ENCODE data around the gene AHDC1. TPM values are rescaled to one million over a fixed set of nuclear protein-coding genes. Genes with fewer than 3 reads are reported as not detected.

AHDC1 gene, protein sequence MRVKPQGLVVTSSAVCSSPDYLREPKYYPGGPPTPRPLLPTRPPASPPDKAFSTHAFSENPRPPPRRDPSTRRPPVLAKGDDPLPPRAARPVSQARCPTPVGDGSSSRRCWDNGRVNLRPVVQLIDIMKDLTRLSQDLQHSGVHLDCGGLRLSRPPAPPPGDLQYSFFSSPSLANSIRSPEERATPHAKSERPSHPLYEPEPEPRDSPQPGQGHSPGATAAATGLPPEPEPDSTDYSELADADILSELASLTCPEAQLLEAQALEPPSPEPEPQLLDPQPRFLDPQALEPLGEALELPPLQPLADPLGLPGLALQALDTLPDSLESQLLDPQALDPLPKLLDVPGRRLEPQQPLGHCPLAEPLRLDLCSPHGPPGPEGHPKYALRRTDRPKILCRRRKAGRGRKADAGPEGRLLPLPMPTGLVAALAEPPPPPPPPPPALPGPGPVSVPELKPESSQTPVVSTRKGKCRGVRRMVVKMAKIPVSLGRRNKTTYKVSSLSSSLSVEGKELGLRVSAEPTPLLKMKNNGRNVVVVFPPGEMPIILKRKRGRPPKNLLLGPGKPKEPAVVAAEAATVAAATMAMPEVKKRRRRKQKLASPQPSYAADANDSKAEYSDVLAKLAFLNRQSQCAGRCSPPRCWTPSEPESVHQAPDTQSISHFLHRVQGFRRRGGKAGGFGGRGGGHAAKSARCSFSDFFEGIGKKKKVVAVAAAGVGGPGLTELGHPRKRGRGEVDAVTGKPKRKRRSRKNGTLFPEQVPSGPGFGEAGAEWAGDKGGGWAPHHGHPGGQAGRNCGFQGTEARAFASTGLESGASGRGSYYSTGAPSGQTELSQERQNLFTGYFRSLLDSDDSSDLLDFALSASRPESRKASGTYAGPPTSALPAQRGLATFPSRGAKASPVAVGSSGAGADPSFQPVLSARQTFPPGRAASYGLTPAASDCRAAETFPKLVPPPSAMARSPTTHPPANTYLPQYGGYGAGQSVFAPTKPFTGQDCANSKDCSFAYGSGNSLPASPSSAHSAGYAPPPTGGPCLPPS (N-terminal part only)
- total RNA-seq (ENCODE audit: low replicate concordance), result 14.6 and 19.1 TPM in 2 replicates

- peak within 1 kb of the TSS; percentile 96 for H3K4me3 ChIP-seq (ENCODE audit: low read depth, low read length)
Observed at GRCh38 chr1:27603681-27604578, at the start of gene AHDC1. AHDC1 (minus strand) TSS chr1:27604144; CDS start chr1:27552115, 52,029 bp downstream.

DNA sequence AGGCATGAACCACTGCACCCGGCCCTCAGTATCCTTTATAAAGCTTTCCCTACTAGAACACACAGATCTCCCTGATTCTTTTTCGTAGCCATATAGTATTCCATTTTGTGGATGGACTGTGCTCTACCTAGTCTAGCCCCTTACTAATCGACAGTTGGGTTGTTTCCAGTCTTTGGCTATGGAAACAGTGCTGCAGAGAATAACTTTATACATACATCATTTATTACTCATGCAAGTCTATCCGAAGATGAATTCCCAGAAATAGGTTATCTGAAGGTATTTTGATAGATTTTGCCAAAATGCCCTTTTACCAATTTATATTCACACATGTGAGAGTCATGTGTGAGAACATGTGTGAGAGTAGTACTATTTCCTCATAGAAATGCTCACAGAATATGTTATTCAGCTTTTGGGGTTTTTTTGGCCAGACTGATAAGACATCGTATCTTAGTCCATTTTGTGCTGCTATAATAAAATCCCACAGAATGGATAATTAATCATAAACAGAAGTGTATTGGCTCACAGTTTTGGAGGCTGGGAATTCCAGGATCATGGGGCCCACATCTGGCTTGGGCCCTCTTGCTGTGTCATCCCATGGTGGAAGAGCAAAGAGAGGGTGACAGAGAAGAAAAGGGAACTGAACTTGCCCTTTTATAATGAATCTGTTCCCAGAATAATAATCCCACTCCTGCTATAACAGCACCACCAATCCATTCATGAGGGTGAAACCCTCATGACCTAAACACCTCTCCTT is 48.3 kb upstream of the AHDC1 start:
- H3K4me3 ChIP-seq (ENCODE audit: low read depth, low read length), result no peak overlapping the region
- TF ChIP-seq, protein P1, sequence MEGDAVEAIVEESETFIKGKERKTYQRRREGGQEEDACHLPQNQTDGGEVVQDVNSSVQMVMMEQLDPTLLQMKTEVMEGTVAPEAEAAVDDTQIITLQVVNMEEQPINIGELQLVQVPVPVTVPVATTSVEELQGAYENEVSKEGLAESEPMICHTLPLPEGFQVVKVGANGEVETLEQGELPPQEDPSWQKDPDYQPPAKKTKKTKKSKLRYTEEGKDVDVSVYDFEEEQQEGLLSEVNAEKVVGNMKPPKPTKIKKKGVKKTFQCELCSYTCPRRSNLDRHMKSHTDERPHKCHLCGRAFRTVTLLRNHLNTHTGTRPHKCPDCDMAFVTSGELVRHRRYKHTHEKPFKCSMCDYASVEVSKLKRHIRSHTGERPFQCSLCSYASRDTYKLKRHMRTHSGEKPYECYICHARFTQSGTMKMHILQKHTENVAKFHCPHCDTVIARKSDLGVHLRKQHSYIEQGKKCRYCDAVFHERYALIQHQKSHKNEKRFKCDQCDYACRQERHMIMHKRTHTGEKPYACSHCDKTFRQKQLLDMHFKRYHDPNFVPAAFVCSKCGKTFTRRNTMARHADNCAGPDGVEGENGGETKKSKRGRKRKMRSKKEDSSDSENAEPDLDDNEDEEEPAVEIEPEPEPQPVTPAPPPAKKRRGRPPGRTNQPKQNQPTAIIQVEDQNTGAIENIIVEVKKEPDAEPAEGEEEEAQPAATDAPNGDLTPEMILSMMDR (IDR thresholded peaks at IDR 0.05; ENCODE audit: insufficient read depth, low read length), result no peak
- peak; percentile 67 for DNase-seq (ENCODE audit: low read depth)

More at GRCh38 chr1:27603681-27604578, at the start of gene AHDC1:
- DNase-seq (ENCODE audit: low read depth), result peak; percentile 84
- TF ChIP-seq, protein P1 (IDR thresholded peaks at IDR 0.05; ENCODE audit: insufficient read depth, low read length), result no peak

- peak; percentile 87 for DNase-seq (ENCODE audit: low read depth)
- no peak overlapping the region for H3K4me3 ChIP-seq (ENCODE audit: low read depth, low read length)
- TF ChIP-seq, protein P1 (IDR thresholded peaks at IDR 0.05; ENCODE audit: insufficient read depth, low read length), result no peak
Observed at GRCh38 chr1:27650539-27651175, 46.7 kb upstream of the AHDC1 start.

- TF ChIP-seq, protein P1 (IDR thresholded peaks at IDR 0.05; ENCODE audit: insufficient read depth, low read length), result no peak
- H3K4me3 ChIP-seq (ENCODE audit: low read depth, low read length), result no peak overlapping the region
- no peak for DNase-seq (ENCODE audit: low read depth)
Observed at GRCh38 chr1:27650171-27650538, 46.2 kb upstream of the AHDC1 start.

GRCh38 chr1:27649306-27649635 is 45.3 kb upstream of the AHDC1 start:
- DNase-seq (ENCODE audit: low read depth), result no peak
- H3K4me3 ChIP-seq (ENCODE audit: low read depth, low read length), result no peak overlapping the region
- TF ChIP-seq, protein P1 (IDR thresholded peaks at IDR 0.05; ENCODE audit: insufficient read depth, low read length), result no peak

Data from fibroblast of the aortic adventitia (primary cell).